ENCODE measurements around the gene PLET1.
A peak's percentile ranks its signal among the peaks of the same experiment; 100 is the strongest.

The PLET1 gene

DNA sequence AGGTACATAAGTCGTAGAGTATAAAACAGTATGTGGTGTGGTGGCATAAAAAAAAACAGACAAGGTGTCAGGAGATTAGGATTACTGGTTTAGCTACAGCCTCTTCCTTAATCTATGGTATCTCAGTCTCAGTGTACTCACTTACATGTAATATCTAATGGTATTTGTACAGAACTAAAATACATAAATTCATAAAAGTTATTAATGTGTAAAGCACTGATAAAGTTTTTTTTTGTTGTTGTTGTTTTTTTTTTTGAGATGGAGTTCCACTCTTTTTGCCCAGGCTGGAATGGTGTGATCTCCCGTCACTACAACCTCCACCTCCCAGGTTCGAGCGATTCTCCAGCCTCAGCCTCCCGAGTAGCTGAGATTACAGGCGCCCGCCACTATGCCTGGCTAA, 31.5 kb downstream of the PLET1 start:
- H3K4me3 ChIP-seq, result no peak overlapping the region
- no peak for DNase-seq (ENCODE audit: low read depth, low spot score)
- TF ChIP-seq EZH2 (IDR thresholded peaks at IDR 0.05), result no peak
- no peak for TF ChIP-seq POLR2AphosphoS5 (IDR thresholded peaks at IDR 0.05; ENCODE audit: borderline replicate concordance, low read depth, low read length)
- TF ChIP-seq FOXP2 (optimal IDR thresholded peaks at IDR 0.05; ENCODE audit: control extremely low read depth, extremely low read length, insufficient read depth), result no peak
- H3K27ac ChIP-seq, result no peak overlapping the region
- no peaks in the 10 kb centered on the region for H3K9me3 ChIP-seq (ENCODE audit: low read depth, low read length)
- H3K36me3 ChIP-seq (ENCODE audit: insufficient read depth, low read length), result peaks cover 49% of the 10 kb centered on the region
- H3K9ac ChIP-seq (ENCODE audit: insufficient read length), result peak overlapping the region; percentile 26

DNA sequence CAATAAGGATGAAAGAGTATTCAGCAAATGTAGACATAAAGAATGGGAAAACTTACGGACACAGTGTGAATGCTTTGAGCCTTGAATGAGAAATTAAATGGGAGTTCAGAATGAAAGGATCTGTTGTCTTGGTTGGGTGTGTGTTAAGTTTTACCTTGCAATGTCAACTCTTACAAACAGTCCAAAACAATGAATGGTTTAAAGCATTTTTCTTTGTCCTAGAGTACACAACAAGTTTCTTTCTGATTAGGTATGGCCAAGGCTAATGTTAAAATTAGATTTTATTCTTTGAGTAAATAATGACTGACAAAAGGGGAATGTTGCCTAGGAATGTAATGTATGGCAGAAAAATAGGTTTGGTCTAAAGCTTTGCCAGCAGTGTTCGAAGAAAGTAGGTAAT, 32.0 kb downstream of the PLET1 start:
- DNase-seq (ENCODE audit: low read depth, low spot score), result no peak
- TF ChIP-seq FOXP2 (optimal IDR thresholded peaks at IDR 0.05; ENCODE audit: control extremely low read depth, extremely low read length, insufficient read depth) (no peak), POLR2AphosphoS5 (IDR thresholded peaks at IDR 0.05; ENCODE audit: borderline replicate concordance, low read depth, low read length) (no peak), EZH2 (IDR thresholded peaks at IDR 0.05) (no peak)
- Histone ChIP-seq H3K9ac (ENCODE audit: insufficient read length) (peak overlapping the region; percentile 26), H3K36me3 (ENCODE audit: insufficient read depth, low read length) (peaks cover 44% of the 10 kb centered on the region), H3K27ac (no peak overlapping the region), H3K4me3 (no peak overlapping the region), H3K9me3 (ENCODE audit: low read depth, low read length) (no peaks in the 10 kb centered on the region)

DNA sequence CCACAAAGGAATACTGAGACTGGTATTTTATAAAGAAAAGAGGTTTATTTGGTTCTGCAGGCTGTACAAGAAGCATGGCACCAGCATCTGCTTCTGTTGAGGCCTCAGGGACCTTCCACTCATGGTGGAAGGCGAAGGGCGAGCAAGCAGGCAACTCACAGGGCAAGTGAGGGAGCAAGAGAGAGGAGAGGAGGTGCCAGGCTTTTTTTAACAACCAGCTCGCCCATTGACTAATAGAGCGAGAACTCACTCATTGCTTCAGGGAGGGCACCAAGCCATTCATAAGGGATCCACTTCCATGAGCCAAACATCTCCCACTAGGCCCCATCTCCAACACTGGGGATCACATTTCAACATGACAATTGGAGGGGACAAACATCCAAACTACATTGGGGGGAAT, 33.2 kb downstream of the PLET1 start:
- H3K4me3 ChIP-seq, result peak overlapping the region; percentile 99
- TF ChIP-seq POLR2AphosphoS5 (IDR thresholded peaks at IDR 0.05; ENCODE audit: borderline replicate concordance, low read depth, low read length) (no peak), FOXP2 (optimal IDR thresholded peaks at IDR 0.05; ENCODE audit: control extremely low read depth, extremely low read length, insufficient read depth) (no peak), EZH2 (IDR thresholded peaks at IDR 0.05) (no peak)
- H3K9me3 ChIP-seq (ENCODE audit: low read depth, low read length), result no peaks in the 10 kb centered on the region
- no peak overlapping the region for H3K27ac ChIP-seq
- no peak for DNase-seq (ENCODE audit: low read depth, low spot score)
- H3K9ac ChIP-seq (ENCODE audit: insufficient read length), result peak overlapping the region; percentile 96
- H3K36me3 ChIP-seq (ENCODE audit: insufficient read depth, low read length), result peaks cover 34% of the 10 kb centered on the region

DNA sequence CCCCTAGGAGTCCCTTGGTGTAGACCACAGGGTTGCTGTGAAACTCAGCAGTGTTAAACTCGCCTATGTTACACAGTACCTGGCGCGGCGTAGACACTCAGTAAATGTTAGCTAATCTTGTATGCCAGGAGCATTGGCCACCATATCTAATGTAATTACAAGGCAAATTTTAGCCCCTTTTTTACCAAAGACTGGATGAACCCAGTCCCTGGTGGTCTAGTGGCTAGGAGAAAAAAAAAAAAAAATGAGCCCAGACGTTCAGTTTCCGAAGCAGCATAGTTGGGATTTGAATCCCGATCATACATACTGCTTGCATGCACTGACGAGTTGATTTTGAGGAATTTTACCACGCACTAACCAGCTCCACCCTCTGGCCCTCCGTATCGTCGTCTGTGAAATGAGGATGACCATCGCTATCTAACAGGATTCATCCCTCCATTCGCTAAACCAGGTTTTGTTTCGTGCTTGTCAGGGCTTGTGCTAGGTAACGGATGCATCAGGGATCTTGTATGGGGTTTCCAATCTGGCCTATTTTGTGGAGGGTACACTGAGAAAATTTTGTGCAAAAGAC, 33.7 kb downstream of the PLET1 start:
- Histone ChIP-seq H3K9ac (ENCODE audit: insufficient read length) (peak overlapping the region; percentile 96), H3K27ac (peak overlapping the region; percentile 85; the same call in 1 of the 2 replicates), H3K9me3 (ENCODE audit: low read depth, low read length) (no peaks in the 10 kb centered on the region), H3K36me3 (ENCODE audit: insufficient read depth, low read length) (peaks cover 30% of the 10 kb centered on the region), H3K4me3 (peak overlapping the region; percentile 99)
- no peak for TF ChIP-seq FOXP2 (optimal IDR thresholded peaks at IDR 0.05; ENCODE audit: control extremely low read depth, extremely low read length, insufficient read depth)
- TF ChIP-seq EZH2 (IDR thresholded peaks at IDR 0.05), result no peak
- TF ChIP-seq POLR2AphosphoS5 (IDR thresholded peaks at IDR 0.05; ENCODE audit: borderline replicate concordance, low read depth, low read length), result no peak
- no peak for DNase-seq (ENCODE audit: low read depth, low spot score)

DNA sequence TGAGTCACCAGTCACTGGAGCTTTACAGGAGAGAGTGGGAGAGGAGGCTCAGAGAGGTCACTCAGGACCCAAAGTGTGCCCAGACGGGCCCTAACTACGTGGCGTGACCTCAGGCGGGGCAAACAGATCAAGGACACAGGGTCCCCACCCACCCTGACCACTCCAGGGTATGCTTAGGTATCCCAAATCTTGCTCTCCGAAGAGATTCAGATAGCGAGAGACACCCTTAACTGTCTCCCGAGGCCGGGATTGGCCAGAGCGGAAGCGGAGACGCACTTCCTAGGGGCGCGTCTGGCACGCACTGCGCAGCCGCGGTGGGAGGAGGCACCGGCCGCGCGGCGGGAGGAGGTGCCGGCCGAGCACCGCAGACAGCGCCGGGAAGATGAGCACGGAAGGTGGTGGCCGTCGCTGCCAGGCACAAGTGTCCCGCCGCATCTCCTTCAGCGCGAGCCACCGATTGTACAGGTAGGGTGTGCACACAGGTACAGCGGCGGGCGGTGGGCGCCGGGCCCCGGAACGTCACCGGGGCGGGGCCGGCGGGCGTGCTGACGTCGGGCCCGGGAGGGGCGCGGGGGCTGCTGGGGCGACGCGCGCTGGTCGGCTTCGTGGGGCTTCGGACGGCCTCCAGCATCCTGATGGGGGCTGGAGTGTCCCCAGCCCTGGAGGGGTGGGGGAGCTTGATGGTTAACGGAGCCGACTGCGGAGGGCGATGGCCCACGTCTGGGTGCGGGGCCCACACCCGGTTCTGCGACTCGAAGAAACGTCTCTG, 34.4 kb downstream of the PLET1 start, which contains the start of gene PTS:
Gene PTS (plus strand): TSS at position 367 of the 769 bp plus-strand sequence. CDS start 16 bp downstream, at position 383.
- TF ChIP-seq POLR2AphosphoS5 (IDR thresholded peaks at IDR 0.05; ENCODE audit: borderline replicate concordance, low read depth, low read length) (peak; percentile 84), FOXP2 (optimal IDR thresholded peaks at IDR 0.05; ENCODE audit: control extremely low read depth, extremely low read length, insufficient read depth) (no peak), EZH2 (IDR thresholded peaks at IDR 0.05) (no peak)
- Histone ChIP-seq H3K36me3 (ENCODE audit: insufficient read depth, low read length) (peaks cover 30% of the 10 kb centered on the region), H3K4me3 (peak within 1 kb of the TSS; percentile 99), H3K9ac (ENCODE audit: insufficient read length) (peak within 1 kb of the TSS; percentile 96), H3K9me3 (ENCODE audit: low read depth, low read length) (no peaks in the 10 kb centered on the region), H3K27ac (peak within 1 kb of the TSS; percentile 85)
- DNase-seq (ENCODE audit: low read depth, low spot score), result no peak

DNA sequence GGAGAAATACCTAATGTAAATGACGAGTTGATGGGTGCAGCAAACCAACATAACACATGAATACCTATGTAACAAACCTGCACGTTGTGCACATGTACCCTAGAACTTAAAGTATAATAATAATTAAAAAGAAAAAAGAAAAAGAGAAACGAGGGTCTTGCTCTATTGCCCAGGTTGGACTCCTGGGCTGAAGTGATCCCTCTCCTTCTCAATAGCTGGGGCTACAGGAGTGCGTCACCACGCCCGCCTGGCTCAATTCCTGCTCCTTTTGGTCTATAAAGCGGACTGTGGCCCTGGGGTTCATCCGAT, 35.0 kb downstream of the PLET1 start:
- Histone ChIP-seq H3K4me3 (peak overlapping the region; percentile 99), H3K9ac (ENCODE audit: insufficient read length) (peak overlapping the region; percentile 96), H3K27ac (peak overlapping the region; percentile 85; the same call in 1 of the 2 replicates), H3K9me3 (ENCODE audit: low read depth, low read length) (no peaks in the 10 kb centered on the region), H3K36me3 (ENCODE audit: insufficient read depth, low read length) (peaks cover 25% of the 10 kb centered on the region)
- TF ChIP-seq FOXP2 (optimal IDR thresholded peaks at IDR 0.05; ENCODE audit: control extremely low read depth, extremely low read length, insufficient read depth) (no peak), EZH2 (IDR thresholded peaks at IDR 0.05) (no peak), POLR2AphosphoS5 (IDR thresholded peaks at IDR 0.05; ENCODE audit: borderline replicate concordance, low read depth, low read length) (no peak)
- DNase-seq (ENCODE audit: low read depth, low spot score), result no peak

DNA sequence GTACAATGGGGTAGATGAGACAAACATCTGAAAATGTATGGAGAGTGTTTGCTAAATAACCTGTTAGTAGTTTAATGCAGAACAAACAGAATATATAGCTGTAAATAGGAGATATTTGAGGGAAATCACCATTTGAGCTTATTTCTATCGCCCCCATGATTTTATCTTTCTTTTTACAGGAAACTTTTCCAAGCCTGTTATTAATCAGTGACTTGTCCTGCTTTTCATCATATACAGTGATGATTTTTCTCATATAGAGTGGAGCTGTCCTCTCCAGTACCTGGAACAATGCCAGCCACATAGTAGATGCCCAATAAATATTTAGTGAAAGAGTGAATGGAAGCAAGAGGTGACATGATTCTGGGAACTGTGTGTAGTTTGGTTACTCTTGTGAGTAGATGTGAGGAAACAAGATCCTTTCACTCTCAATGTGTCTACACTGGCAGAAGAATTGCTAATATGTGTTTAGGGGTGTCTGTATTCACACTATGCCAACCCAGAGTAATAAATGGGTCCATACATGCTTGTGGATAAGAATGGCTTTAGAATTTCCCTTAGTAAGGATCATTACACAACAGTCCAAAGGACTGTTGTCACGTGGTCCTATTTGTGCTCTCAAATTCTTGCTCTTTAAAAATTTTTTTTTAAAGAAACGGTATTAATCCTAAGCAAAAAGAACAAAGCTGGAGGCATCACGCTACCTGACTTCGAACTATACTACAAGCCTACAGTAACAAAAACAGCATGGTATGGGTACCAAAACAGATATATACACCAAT, 36.7 kb downstream of the PLET1 start:
- TF ChIP-seq POLR2AphosphoS5 (IDR thresholded peaks at IDR 0.05; ENCODE audit: borderline replicate concordance, low read depth, low read length) (no peak), EZH2 (IDR thresholded peaks at IDR 0.05) (no peak), FOXP2 (optimal IDR thresholded peaks at IDR 0.05; ENCODE audit: control extremely low read depth, extremely low read length, insufficient read depth) (no peak)
- Histone ChIP-seq H3K9me3 (ENCODE audit: low read depth, low read length) (no peaks in the 10 kb centered on the region), H3K36me3 (ENCODE audit: insufficient read depth, low read length) (peaks cover 9% of the 10 kb centered on the region), H3K4me3 (no peak overlapping the region), H3K27ac (no peak overlapping the region), H3K9ac (ENCODE audit: insufficient read length) (no peak overlapping the region)
- DNase-seq (ENCODE audit: low read depth, low spot score), result no peak

DNA sequence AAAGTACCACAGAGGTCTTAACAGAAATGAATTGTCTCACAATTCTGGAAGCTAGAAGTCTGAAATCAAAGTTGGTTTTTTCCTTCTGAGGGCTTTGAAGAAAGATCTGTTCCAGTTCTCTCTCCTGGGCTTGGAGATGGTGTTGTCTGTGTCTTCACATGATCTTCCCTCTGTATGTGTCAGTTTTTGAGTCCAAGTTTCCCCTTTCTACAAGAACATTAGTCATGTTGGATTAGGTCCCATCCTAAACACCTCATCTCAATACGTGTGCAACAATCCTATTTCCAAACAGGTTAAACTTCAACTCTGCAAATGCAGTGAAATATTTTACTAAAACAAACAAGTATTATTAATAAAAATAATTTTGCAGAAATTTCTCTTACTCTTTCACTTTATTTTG, 37.5 kb downstream of the PLET1 start:
- no peak for DNase-seq (ENCODE audit: low read depth, low spot score)
- no peak for TF ChIP-seq EZH2 (IDR thresholded peaks at IDR 0.05)
- TF ChIP-seq POLR2AphosphoS5 (IDR thresholded peaks at IDR 0.05; ENCODE audit: borderline replicate concordance, low read depth, low read length), result no peak
- TF ChIP-seq FOXP2 (optimal IDR thresholded peaks at IDR 0.05; ENCODE audit: control extremely low read depth, extremely low read length, insufficient read depth), result no peak
- H3K4me3 ChIP-seq, result no peak overlapping the region
- no peak overlapping the region for H3K9ac ChIP-seq (ENCODE audit: insufficient read length)
- H3K27ac ChIP-seq, result no peak overlapping the region
- H3K36me3 ChIP-seq (ENCODE audit: insufficient read depth, low read length), result peaks cover under 1% of the 10 kb centered on the region; the same call in 1 of the 2 replicates
- no peaks in the 10 kb centered on the region for H3K9me3 ChIP-seq (ENCODE audit: low read depth, low read length)

Measured in SK-N-MC (cell line).